Activated T-helper 9 cell treated with anti-CD3 and anti-CD28 coated beads, Interleukin-2, amount 50 U/mL, for 16 hours (primary cell): ENCODE data around the gene LYPD3.
"Not testable (repeated sequence)": the region's sequence is repeated elsewhere in the genome, so short reads cannot be mapped to it uniquely, and the experiment has no call there.

Experiments
- DNase-seq: peaks from one replicate; pipeline ENCODE4 v3.0.0-alpha.2; 2020; ENCODE audit warnings: low read depth

LYPD3 gene

DNA sequence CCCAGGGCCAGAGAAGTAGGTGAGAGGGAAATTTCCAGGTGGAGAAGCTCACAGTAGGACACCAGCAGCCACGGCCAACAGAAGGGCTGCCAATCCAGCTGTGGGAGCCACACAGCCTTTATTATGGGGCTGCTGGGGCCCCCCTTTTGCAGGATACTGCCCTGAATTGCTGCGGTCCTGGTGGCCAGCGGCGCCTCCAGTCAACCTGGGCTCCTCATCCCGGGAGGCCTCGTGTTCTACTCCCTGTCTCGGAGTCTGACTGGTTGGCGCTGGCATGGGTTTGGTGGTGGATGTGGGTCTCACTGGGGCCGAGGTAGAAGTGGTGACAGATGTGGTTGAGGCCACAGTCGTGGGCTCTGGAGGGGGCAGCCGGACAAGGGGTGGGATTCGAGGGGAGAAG, 4.1 kb downstream of the LYPD3 start:
- no peak for DNase-seq

DNA sequence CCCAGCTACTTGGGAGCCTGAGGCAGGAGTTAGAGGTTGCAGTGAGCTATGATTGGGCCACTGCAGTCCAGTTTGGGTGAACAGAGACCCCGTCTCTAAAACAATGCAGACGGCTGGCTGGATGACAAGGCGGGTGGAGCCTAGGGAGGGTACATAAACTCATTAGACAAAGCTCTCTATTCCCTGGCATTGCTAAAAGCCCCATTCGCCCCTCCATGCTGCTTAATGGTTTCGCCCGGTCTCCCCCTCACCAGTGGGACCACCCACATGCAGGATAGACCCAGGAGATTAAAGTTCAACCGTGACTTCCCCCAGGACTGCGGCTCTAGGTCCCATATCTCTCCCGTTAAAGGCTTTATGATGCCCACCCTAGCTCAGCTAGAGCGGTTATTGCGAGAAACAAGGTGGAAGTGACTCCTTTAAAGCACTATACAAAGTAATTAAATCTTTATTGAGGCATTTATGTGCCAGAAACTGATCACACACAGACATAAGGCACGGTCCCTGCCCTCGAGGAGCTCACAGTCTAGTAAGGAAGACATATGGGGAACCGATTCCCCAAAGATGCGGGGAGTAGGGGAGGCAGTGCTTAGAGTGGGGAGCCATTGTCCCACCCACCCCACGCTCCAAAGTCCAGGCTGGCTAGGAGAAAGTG, 4.9 kb downstream of the LYPD3 start:
- no peak for DNase-seq

DNA sequence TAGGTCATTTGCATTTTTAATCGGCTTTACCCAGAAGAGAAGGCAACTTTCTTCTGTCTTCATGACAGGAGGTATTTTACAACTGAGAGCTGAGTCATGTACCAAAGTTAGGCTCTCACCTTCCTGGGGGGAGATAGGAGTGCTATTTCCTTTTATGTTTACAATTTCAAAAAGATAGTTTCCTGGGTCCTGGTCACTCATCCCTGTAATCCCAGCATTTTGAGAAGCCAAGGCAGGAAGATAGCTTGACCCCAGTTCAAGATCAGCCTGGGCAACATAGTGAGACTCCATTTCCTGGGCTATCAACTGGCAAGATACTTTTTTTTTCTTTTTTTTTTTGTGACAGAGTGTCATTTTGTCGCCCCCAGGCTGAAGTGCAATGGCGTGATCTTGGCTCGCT, 7.6 kb downstream of the LYPD3 start:
- no peak for DNase-seq

DNA sequence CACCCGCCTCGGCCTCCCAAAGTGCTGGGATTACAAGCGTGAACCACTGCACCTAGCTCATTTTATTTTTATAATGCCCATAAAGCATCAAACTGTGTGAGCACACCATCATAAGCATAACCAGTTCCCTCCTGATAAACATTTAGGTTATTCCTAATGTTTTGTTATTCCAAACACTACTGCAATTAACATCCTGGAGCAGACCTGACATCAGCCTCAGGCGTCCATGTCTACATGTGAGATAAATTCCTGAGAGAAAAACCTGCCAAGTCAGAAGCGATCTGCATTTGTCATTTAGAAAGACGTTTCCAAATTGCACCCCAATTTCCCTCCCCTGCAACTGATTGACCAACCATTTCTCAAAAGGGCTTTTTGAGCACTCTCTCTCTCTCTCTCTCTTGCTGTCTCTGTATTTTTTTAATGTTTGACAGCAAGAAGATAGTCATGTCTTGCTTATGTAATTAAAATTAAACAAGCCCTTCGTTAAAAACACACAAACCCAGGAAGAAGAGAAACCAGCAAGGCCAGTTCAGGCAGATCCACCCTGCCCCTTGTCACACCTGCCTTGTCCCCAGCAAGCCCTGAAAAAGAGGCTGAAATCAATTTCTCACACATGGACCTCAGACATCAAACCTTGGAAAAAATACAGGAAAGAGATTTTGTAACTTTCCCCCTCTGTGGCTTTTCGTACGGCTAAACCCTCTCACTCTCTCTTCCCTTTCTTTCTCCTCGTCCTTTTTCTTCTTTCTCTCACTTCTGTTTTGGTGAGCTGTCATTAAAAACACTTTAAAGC, 9.9 kb downstream of the LYPD3 start:
- no peak for DNase-seq

DNA sequence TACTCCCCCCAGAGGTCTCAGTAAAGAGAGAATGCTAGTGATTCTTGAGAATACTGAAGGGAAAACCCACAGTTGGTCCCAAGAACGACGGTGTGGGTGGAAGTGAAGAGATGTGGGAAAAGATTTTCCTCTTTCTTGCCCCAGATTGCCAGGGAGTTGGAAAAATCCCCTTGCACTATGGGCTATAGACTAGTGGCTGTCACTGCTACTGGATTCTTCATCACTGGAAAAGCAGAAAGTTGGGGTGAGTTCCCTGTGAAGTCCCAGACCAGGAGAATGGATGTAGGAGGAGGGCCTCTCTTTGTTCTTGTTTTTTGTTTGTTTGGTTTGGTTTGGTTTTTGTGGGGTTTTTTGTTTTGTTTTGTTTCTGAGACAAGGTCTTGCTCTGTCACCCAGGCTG, 11.4 kb downstream of the LYPD3 start:
- no peak for DNase-seq

DNA sequence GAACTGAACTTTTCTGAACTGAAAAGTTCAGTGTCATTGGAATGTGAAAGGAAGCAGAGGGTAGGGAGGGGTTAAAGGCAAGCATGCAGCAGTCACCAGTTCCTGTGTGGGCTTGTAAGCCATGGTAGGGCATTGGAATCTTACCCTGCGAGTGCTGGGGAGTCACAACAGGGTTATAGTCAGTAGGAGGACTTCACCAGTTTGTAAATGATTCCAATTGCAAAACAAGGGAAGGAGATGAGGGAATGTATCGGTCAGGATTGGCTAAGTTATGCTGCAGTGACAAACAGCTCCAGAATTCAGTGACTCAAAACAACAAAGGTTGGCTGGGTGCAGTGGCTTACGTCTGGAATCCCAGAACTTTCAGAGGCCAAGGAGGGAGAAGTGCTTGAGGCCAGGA, 12.8 kb downstream of the LYPD3 start:
- no peak for DNase-seq

DNA sequence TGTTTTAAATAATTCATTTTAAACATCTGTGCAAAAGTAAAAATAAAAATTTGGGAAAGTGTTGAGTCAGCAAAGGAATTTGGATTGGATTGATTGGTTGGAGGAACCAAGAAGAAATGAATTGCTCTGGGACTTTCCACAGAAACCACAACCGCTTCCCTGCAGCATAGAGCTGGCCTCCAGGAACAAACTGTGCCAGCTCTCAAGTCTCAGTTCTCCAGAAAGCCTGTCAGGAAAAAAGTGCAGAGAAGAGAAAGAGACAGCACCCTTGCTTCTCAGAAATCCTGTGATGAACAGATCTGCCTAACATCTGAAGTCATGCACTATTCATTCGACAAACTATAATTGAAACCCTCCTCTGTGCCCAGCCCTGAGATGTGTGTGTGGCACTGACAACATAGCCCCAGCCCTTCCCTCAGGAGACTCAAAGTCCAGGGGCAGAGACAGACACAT, 14.8 kb downstream of the LYPD3 start:
- no peak for DNase-seq

DNA sequence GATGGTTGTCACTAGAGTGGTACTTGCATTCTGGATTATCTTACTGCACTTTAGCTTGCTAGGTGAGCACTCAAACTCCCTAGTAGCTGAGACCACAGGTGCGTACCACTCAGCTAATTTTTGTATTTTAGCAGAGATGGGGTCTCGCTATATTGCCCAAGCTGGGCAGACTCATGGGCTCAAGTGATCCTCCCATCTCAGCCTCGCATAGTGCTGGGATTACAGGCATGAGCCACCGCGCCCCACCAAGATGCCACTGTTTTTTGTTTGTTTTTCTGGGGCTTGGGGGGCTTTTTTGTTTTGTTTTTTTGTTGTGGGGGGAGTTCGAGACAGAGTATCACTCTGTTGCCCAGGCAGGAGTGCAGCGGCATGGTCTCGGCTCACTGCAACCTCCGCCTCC, 17.8 kb downstream of the LYPD3 start:
- no peak for DNase-seq

DNA sequence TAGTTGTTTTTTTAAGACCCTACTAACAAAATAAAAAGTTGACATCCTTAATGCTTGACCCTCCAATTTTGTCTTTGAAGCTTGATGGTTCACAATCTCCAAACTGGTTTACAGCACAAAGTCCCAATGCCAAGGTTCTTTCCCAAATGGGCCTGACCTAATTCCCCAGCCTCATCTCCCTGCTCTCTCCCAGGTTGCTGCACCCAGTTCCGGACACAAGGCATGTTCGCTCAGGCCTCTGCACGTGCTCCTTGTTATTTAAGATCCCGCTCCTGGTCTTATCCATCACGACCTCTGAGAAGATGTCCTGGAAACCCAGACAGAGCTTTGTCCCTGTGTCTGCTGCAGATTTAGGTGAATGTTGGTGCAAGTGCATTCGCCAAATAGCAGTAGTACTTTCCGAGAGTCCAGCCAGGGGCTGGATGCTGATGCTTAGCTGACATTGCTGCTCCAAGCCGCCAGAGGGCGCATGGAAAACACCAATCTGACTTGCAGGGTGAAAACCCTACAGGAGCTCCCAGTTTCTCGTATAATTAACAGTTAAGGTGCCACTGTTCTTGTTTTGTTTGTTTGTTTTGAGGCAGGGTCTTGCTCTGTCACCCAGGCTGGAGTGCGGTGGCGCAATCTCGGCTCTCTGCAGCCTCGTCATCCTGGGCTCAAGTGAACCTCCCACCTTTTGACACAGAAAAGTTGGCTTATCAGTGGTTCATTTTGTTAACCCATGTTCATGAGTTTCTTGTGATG, 18.5 kb downstream of the LYPD3 start:
- peak; percentile 75 for DNase-seq

DNA sequence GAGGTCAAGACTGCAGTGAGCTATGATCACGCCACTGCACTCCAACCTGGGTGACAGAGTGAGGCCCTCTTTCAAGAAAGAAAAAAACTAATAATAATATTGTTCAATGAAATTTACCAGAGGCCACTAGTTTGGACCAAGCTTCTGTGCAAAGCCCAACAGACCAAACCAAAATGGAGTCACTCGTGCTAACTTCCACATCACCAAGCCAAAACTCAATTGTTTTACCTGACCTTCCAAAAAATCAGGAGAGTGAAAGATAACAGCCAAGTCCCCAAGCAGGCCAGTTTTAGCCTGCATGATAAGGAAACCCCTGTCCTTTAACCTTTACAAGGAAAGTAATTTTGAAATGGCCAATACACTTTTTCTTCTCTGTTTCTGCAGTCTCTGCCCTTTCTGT, 20.0 kb downstream of the LYPD3 start:
- no peak for DNase-seq

DNA sequence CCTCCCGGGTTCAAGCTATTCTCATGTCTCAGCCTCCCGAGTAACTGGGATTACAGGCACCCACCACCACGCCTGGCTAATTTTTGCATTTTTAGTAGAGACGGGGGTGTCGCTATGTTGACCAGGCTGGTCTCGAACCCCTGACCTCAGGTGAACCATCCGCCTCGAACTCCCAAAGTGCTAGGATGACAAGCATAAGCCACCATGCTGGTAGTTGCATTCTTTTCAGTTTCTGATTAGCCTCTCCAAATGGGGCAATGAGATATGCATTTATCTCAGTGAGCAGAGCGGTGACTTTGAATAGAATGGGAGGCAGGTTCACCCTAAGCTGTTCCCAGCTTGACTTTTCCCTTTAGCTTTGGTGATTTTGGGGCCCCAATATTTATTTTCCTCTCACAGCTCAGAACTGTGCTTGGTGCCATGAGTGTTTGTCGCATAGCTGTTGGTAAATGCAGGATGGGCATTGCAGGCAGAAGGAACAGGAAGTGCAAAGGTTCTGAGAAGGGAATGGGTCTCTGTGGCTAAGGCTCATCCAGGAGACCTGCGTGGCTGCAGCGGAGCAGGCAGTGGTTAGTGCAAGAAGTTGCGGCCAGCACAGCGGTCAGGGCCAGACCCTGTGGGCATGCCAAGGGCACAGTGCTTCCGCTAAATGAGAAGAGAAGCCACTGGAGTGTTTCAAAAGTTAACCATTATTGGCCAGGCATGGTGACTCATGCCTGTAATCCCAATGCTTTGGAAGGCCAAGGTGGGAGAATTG, 20.7 kb downstream of the LYPD3 start:
- DNase-seq: no peak

DNA sequence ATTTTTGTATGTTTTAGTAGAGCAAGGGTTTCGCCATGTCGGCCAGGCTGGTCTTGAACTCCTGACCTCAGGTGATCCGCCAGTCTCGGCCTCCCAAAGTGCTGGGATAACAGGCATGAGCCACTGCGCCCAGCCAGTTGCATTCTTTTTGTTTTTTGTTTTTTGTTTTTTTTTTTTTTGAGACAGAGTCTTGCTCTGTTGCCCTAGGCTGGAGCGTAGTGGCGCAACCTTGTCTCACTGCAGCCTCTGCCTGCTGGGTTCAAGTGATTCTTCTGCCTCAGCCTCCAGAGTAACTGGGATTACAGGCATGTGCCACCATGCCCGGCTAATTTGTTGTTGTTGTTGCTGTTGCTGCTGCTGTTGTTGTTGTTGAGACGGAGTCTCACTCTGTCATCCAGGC, 21.3 kb downstream of the LYPD3 start:
- DNase-seq: not testable (repeated sequence)

DNA sequence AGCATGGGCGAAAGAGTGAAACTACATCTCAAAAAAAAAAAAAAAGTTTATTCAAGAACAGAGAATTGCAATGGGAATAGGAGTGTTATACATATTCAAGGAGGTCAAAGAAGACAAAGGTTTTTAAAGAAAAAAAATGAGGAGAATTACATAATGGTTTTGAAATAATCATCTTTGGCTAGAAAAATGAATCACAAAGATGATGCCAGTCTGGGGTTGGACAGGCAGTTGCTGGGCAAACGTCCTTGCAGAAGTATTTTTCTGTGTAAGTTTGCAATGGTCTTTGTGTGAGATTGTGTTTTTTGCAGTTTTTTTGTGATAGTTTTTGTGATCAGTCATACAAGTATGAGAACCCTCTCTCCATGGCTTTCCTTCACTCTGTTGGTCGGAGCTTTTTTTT, 23.7 kb downstream of the LYPD3 start:
- no peak for DNase-seq

DNA sequence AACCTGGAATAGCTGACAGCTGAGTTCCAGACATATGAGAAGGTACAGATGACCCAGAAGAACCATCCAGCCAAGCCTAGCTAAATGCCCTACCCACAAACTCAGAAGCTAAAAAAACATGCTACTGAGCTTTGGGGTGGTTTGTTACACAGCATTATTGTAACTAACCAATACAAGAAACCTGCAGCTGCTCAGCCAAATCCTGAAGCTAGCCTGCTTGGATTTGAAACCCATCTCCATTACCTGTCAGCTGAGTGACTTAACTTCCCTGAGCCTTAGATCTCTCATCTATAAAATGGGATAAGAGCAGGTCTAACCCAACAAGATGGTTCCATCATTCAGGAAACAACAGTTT, 25.7 kb downstream of the LYPD3 start:
- DNase-seq: no peak

DNA sequence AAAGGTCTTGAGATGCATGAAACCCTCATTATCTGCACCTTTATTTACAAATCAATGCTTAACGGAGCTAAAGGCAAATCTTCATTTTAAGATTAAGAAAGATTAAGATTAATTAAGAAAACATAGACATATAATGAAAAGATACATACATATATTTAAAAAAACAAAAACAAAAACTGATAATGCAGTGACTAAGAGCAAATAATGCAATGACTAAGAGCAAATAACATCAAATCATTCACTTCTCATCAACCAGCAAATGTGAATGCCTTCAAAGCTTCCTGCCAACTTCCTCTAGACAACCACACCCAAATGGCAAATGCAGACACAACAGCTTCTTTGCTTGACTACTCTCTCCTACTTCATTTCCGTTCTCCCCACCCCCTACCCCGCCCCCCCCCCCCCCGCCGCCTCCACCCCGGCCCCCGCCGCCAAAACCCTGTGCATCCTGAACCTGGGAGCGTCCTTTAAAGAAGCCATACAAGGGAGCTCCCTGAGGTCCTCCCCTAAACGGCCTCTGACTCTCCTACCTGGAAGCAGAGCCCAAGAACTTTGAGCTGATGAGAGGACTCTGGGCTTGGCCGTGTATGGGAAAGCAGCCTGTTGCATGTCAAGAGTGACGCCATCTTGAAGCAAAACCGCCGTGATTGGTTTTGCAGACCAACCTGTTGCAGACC, 26.2 kb downstream of the LYPD3 start:
- DNase-seq: no peak

DNA sequence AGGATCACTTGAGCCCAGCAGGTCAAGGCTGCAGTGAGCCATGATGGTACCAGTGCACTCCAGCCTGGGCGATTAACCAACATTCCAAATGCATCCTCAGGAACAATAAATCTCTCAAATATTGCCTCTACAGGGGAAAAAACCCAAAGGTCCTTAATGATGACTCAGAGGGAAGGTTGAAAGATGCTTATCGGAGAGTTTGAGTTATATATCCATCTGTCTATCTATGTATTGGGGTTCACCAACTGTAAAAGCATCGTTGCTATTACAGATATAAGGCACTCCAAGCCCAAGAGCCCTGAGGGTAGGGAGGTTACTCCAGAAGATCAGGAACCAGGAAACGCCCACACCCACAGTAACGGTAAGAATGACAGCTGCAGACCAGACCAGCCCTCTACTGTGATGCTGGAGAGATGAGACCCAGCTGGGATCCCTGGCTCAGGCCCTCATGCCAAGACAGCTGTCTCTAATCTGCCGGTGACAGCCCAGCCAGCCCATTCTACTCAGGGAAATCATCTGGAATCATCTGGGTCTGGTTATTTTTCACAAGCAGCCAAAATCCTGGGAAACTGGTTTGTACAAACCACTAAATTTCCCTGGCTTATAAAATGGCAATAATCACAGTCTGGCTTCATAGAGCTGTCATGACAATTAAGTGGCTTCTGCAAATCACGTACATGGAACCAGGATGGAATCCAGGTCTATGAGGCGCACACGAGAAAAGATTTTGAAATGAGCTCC, 26.9 kb downstream of the LYPD3 start:
- no peak for DNase-seq

DNA sequence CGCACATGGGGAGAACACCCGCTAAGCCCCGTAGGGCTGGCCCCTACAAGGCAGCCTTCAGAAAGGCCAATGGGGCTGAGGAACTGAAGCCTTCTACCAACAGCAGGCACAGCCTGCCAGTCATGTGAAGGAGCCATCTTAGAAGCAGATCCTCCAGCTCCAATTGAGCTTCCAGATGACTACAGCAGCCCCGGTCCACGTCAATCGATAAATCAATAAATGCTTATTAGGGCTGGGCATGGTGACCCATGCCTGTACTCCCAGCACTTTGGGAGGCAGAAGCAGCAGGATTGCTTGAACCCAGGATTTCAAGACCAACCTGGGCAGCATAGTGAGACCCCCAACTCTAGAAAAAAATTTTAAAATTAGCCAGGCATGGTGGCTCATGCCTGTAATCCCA, 27.7 kb downstream of the LYPD3 start:
- DNase-seq: no peak

DNA sequence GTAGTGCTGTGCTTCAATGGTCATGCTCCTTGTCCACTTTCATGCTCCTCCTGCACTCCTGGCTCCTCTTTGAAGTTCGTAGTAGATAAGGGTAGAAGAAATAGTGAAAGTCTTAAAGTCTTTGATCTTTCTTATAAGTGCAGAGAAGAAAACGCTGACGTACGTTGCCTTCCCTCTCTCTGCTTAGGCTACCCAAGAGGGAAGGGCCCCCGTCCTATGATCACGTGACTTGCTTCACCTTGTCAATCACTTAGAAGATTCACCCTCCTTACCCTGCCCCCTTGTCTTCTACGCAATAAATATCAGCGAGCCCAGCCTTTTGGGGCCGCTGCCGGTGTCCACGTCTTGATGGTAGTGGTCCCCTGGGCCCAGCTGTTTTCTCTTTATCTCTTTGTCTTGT, 28.1 kb downstream of the LYPD3 start:
- DNase-seq: not testable (repeated sequence)

DNA sequence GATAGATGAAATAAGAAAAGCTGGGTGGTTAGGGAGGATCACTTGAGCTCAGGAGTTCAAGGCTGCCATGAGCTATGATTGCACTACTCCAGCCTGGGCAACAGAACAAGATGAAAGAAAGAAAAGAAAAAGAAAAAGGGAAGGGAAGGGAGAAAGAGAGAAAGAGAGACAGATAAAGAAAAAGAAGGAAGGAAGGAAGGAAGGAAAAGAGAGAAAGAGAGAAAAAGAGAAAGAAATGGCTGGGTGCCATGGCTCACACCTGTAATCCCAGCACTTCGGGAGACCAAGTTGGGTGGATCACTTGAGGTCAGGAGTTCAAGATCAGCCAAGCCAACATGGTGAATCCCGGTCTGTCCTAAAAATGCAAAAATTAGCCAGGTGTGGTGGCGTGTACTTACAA, 29.6 kb downstream of the LYPD3 start:
- no peak for DNase-seq

DNA sequence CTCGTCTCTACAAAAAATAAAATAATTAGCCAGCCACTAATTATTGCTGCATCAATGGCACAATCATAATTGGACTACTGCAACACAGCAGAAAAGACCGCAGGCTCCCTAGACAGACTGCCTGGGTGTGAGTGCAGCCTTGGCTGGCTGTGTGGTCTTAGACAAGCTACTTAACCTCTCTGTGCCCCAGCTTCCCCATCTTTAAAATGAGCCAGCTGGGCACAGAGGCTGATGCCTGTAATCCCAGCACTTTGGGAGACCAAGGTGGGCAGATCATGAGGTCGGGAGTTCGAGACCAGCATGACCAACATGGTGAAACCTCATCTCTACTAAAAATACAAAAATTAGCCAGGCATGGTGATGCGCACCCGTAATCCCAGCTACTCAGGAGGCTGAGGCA, 31.7 kb downstream of the LYPD3 start:
- DNase-seq: no peak

DNA sequence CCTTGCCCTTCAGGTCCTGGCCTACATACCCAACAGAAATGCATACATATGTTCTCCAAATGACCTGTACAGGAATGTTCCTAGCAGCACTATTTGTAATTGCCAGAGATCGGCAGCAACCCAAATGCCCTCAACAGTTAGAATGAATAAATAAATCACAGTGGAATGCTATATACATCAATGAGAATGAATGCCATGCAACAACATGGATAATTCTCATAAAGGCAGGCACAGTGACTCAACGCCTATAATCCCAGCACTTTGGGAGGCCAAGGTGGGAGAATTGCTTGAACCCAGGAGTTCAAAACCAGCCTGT, 32.1 kb downstream of the LYPD3 start:
- DNase-seq: no peak
